Stimulated activated CD4-positive, alpha-beta T cell treated with anti-CD3 and anti-CD28 coated beads, Interleukin-4, amount 100 ng/mL, for 1 hour (primary cell): ENCODE measurements around the gene SLC38A2.
"Not testable (repeated sequence)": the region's sequence is repeated elsewhere in the genome, so short reads cannot be mapped to it uniquely, and the experiment has no call there.

ENCODE experiments used
- DNase-seq: peaks from one replicate; pipeline ENCODE4 v3.0.0-alpha.2; 2020

Gene SLC38A2

GRCh38 chr12:46372544-46373300 lies at the start of gene SLC38A2:
Gene SLC38A2, minus strand, starts transcription at chr12:46372773. Its CDS starts 1,480 bp downstream, at chr12:46371293.
- DNase-seq, result peak; percentile 97

GRCh38 chr12:46419675-46420074 lies 47.1 kb upstream of the SLC38A2 start:
- DNase-seq, result no peak

- no peak for DNase-seq
Measured at GRCh38 chr12:46415552-46415951, 43.0 kb upstream of the SLC38A2 start.

GRCh38 chr12:46414591-46415268 lies 42.2 kb upstream of the SLC38A2 start:
- no peak for DNase-seq

GRCh38 chr12:46413368-46413767 lies 40.8 kb upstream of the SLC38A2 start:
- no peak for DNase-seq

GRCh38 chr12:46412857-46413256 lies 40.3 kb upstream of the SLC38A2 start:
- DNase-seq, result no peak

GRCh38 chr12:46410495-46410894 lies 37.9 kb upstream of the SLC38A2 start:
- DNase-seq, result no peak

- no peak for DNase-seq
Measured at GRCh38 chr12:46409974-46410373, 37.4 kb upstream of the SLC38A2 start.

GRCh38 chr12:46409342-46409741 lies 36.8 kb upstream of the SLC38A2 start:
- DNase-seq, result no peak

GRCh38 chr12:46408441-46408840 lies 35.9 kb upstream of the SLC38A2 start:
- DNase-seq, result no peak

GRCh38 chr12:46407361-46407760 lies 34.8 kb upstream of the SLC38A2 start:
- no peak for DNase-seq

GRCh38 chr12:46406352-46407027 lies 33.9 kb upstream of the SLC38A2 start:
- DNase-seq, result no peak

GRCh38 chr12:46404733-46405132 lies 32.2 kb upstream of the SLC38A2 start:
- no peak for DNase-seq

GRCh38 chr12:46404225-46404631 lies 31.7 kb upstream of the SLC38A2 start:
- no peak for DNase-seq

GRCh38 chr12:46403719-46404070 lies 31.1 kb upstream of the SLC38A2 start:
- DNase-seq, result no peak

- no peak for DNase-seq
Measured at GRCh38 chr12:46402941-46403718, 30.6 kb upstream of the SLC38A2 start.

- DNase-seq, result no peak
Measured at GRCh38 chr12:46402451-46402850, 29.9 kb upstream of the SLC38A2 start.

GRCh38 chr12:46401662-46402061 lies 29.1 kb upstream of the SLC38A2 start:
- DNase-seq, result no peak

- no peak for DNase-seq
Measured at GRCh38 chr12:46400406-46400805, 27.8 kb upstream of the SLC38A2 start.

- not testable (repeated sequence) for DNase-seq
Measured at GRCh38 chr12:46399461-46400248, 27.1 kb upstream of the SLC38A2 start.

- no peak for DNase-seq
Measured at GRCh38 chr12:46396826-46397225, 24.3 kb upstream of the SLC38A2 start.

- no peak for DNase-seq
Measured at GRCh38 chr12:46395388-46395787, 22.8 kb upstream of the SLC38A2 start.
